IPS-15b (cell line): Measurements from ENCODE around the gene CEP170B.

Source experiments
- H3K27me3 ChIP-seq: one replicate; pipeline ENCODE4 v1.6.1; 2013; ENCODE audit warnings: low read length; ENCODE audit not compliant: control insufficient read depth, insufficient read depth
- H3K36me3 ChIP-seq: one replicate; pipeline ENCODE4 v1.6.1; 2013; ENCODE audit warnings: low read length; ENCODE audit not compliant: control insufficient read depth, insufficient read depth
- H3K4me1 ChIP-seq: one replicate; pipeline ENCODE4 v1.6.1; 2013; ENCODE audit warnings: mild to moderate bottlenecking, low read length; ENCODE audit not compliant: control insufficient read depth, insufficient read depth
- H3K4me3 ChIP-seq: one replicate; pipeline ENCODE4 v1.5.1; 2013; ENCODE audit warnings: low read depth, low read length
- H3K9ac ChIP-seq: one replicate; pipeline ENCODE4 v1.6.1; 2013; ENCODE audit warnings: low read depth, mild to moderate bottlenecking, low read length
- H3K9me3 ChIP-seq: one replicate; pipeline ENCODE4 v1.6.1; 2013; ENCODE audit warnings: mild to moderate bottlenecking, low read length; ENCODE audit not compliant: control insufficient read depth, insufficient read depth

The CEP170B gene

GRCh38 chr14:104925214-104925854 lies 60.3 kb downstream of the CEP170B start:
- Histone ChIP-seq H3K4me1 (no peaks in the 10 kb centered on the region), H3K4me3 (no peak overlapping the region), H3K27me3 (peaks cover 7% of the 10 kb centered on the region), H3K36me3 (no peaks in the 10 kb centered on the region), H3K9me3 (no peaks in the 10 kb centered on the region), H3K9ac (no peak overlapping the region)

GRCh38 chr14:104925855-104926609 lies 61.0 kb downstream of the CEP170B start:
- H3K9ac ChIP-seq, result no peak overlapping the region
- H3K4me3 ChIP-seq, result no peak overlapping the region

GRCh38 chr14:104926619-104927431 lies 61.8 kb downstream of the CEP170B start:
- H3K27me3 ChIP-seq, result peaks cover 16% of the 10 kb centered on the region
- no peak overlapping the region for H3K4me3 ChIP-seq
- no peaks in the 10 kb centered on the region for H3K4me1 ChIP-seq
- no peak overlapping the region for H3K9ac ChIP-seq
- H3K36me3 ChIP-seq, result no peaks in the 10 kb centered on the region
- H3K9me3 ChIP-seq, result no peaks in the 10 kb centered on the region

More at GRCh38 chr14:104925855-104926609, 61.0 kb downstream of the CEP170B start:
- Histone ChIP-seq H3K27me3 (peaks cover 8% of the 10 kb centered on the region), H3K4me1 (no peaks in the 10 kb centered on the region), H3K9me3 (no peaks in the 10 kb centered on the region), H3K36me3 (no peaks in the 10 kb centered on the region)

- peaks cover 22% of the 10 kb centered on the region for H3K27me3 ChIP-seq
- no peaks in the 10 kb centered on the region for H3K9me3 ChIP-seq
- no peak overlapping the region for H3K4me3 ChIP-seq
- H3K36me3 ChIP-seq, result no peaks in the 10 kb centered on the region
- no peak overlapping the region for H3K9ac ChIP-seq
- H3K4me1 ChIP-seq, result no peaks in the 10 kb centered on the region
Measured at GRCh38 chr14:104927432-104927816, 62.4 kb downstream of the CEP170B start.

GRCh38 chr14:104927901-104928300 lies 62.8 kb downstream of the CEP170B start:
- no peaks in the 10 kb centered on the region for H3K9me3 ChIP-seq
- H3K27me3 ChIP-seq, result peaks cover 26% of the 10 kb centered on the region
- no peak overlapping the region for H3K4me3 ChIP-seq
- H3K36me3 ChIP-seq, result no peaks in the 10 kb centered on the region
- no peaks in the 10 kb centered on the region for H3K4me1 ChIP-seq
- no peak overlapping the region for H3K9ac ChIP-seq

GRCh38 chr14:104928391-104929133 lies 63.5 kb downstream of the CEP170B start:
- no peaks in the 10 kb centered on the region for H3K36me3 ChIP-seq
- H3K27me3 ChIP-seq, result peaks cover 26% of the 10 kb centered on the region
- no peak overlapping the region for H3K4me3 ChIP-seq
- no peaks in the 10 kb centered on the region for H3K9me3 ChIP-seq
- H3K9ac ChIP-seq, result no peak overlapping the region
- H3K4me1 ChIP-seq, result no peaks in the 10 kb centered on the region

- no peak overlapping the region for H3K4me3 ChIP-seq
- peaks cover 32% of the 10 kb centered on the region for H3K27me3 ChIP-seq
- H3K4me1 ChIP-seq, result no peaks in the 10 kb centered on the region
- no peaks in the 10 kb centered on the region for H3K9me3 ChIP-seq
- H3K36me3 ChIP-seq, result no peaks in the 10 kb centered on the region
- H3K9ac ChIP-seq, result no peak overlapping the region
Measured at GRCh38 chr14:104929268-104930230, 64.5 kb downstream of the CEP170B start.

- Histone ChIP-seq H3K4me3 (no peak overlapping the region), H3K36me3 (no peaks in the 10 kb centered on the region), H3K27me3 (peaks cover 42% of the 10 kb centered on the region), H3K4me1 (no peaks in the 10 kb centered on the region), H3K9me3 (no peaks in the 10 kb centered on the region), H3K9ac (no peak overlapping the region)
Measured at GRCh38 chr14:104930526-104931303, 65.6 kb downstream of the CEP170B start.

- Histone ChIP-seq H3K4me3 (no peak overlapping the region), H3K36me3 (no peaks in the 10 kb centered on the region), H3K9ac (no peak overlapping the region), H3K9me3 (no peaks in the 10 kb centered on the region), H3K27me3 (peaks cover 43% of the 10 kb centered on the region), H3K4me1 (no peaks in the 10 kb centered on the region)
Measured at GRCh38 chr14:104931304-104931770, 66.3 kb downstream of the CEP170B start.
